HL-60 (cell line): ENCODE measurements around the gene OR52E4.

Source experiments
- DNase-seq, 2 experiments: peaks; one replicate each; pipeline ENCODE4 v3.0.0-alpha.2; 2010 to 2020; ENCODE audit warnings: low read depth in 1 of 2, low spot score in 1 of 2
- H3K27ac ChIP-seq: fragments of 250-450 bp; sonication (Bioruptor Pico); replicated peaks from 2 replicates; pipeline ENCODE4 v1.5.1; 2020; ENCODE audit warnings: mild to moderate bottlenecking, moderate library complexity
- H3K27me3 ChIP-seq: fragments of 250-450 bp; sonication (Bioruptor Pico); 2 replicates; pipeline ENCODE4 v1.5.1; 2021; ENCODE audit warnings: mild to moderate bottlenecking, moderate library complexity; ENCODE audit not compliant: insufficient read depth, poor library complexity, severe bottlenecking
- H3K4me3 ChIP-seq: replicated peaks from 2 replicates; pipeline ENCODE4 v1.5.1; 2011; ENCODE audit warnings: mild to moderate bottlenecking, control low read depth, low read length; ENCODE audit not compliant: insufficient read depth
- CTCF ChIP-seq: IDR thresholded peaks from one replicate; pipeline ENCODE4 v1.5.1; 2011; ENCODE audit warnings: low read length, control low read depth, inconsistent platforms; ENCODE audit not compliant: insufficient read depth
- GABPA ChIP-seq: IDR thresholded peaks from 2 replicates; pipeline ENCODE4 v1.6.1; 2012; ENCODE audit warnings: low read depth
- POLR2AphosphoS5 ChIP-seq: IDR thresholded peaks from 2 replicates; pipeline ENCODE4 v1.6.1; 2012; ENCODE audit warnings: low read depth
- REST ChIP-seq: IDR thresholded peaks from 2 replicates; pipeline ENCODE4 v1.6.1; 2012; ENCODE audit warnings: low read depth; ENCODE audit not compliant: insufficient replicate concordance
- SPI1 ChIP-seq: IDR thresholded peaks from 2 replicates; pipeline ENCODE4 v1.6.1; 2012; ENCODE audit warnings: low read depth, mild to moderate bottlenecking, borderline replicate concordance

Gene OR52E4

GRCh38 chr11:5837695-5838094 is 42.7 kb upstream of the OR52E4 start:
- H3K27me3 ChIP-seq = no peaks in the 10 kb centered on the region
- no peak overlapping the region for H3K27ac ChIP-seq
- H3K4me3 ChIP-seq = no peak overlapping the region
- DNase-seq = no peak
- TF ChIP-seq POLR2AphosphoS5 (no peak), CTCF (no peak), SPI1 (no peak), GABPA (no peak), REST (no peak)

- TF ChIP-seq SPI1 (no peak), GABPA (no peak), REST (no peak), POLR2AphosphoS5 (no peak), CTCF (no peak)
- DNase-seq = no peak
- H3K27ac ChIP-seq = no peak within 1 kb of the TSS
- H3K4me3 ChIP-seq = no peak within 1 kb of the TSS
- no peaks in the 10 kb centered on the region for H3K27me3 ChIP-seq
These were observed 38.6 kb upstream of the OR52E4 start, which contains the start of gene OR52E6 for GRCh38 chr11:5841797-5842196. TSS of gene OR52E6 (minus strand) at chr11:5841897. CDS start at chr11:5841897, 0 bp downstream.

- Histone ChIP-seq H3K27me3 (no peaks in the 10 kb centered on the region), H3K27ac (no peak overlapping the region), H3K4me3 (no peak overlapping the region)
- TF ChIP-seq POLR2AphosphoS5 = no peak
- TF ChIP-seq GABPA = no peak
- TF ChIP-seq CTCF = no peak
- TF ChIP-seq REST = no peak
- TF ChIP-seq SPI1 = no peak
- DNase-seq = no peak
These were observed 33.7 kb upstream of the OR52E4 start for GRCh38 chr11:5846701-5847100.
